ENCODE results near the gene MYO19. TPM values are rescaled to one million over a fixed set of nuclear protein-coding genes. Genes with fewer than 3 reads are reported as not detected.

Gene MYO19
- total and polyA plus RNA-seq, 4 donors, result 8.7 to 47.2 (median 20.8) TPM

- H3K4me1 ChIP-seq (ENCODE audit: control insufficient read depth in 4 of 4, insufficient read depth in 4 of 4, low read length in 3 of 4), result peaks cover 0 to 14% (median 12%) of the 10 kb centered on the region in 4 donors
- H3K27me3 ChIP-seq (ENCODE audit: control insufficient read depth in 4 of 4, insufficient read depth in 4 of 4, low read length in 3 of 4), result no peaks in the 10 kb centered on the region
- no peak overlapping the region for H3K9ac ChIP-seq (ENCODE audit: low read depth in 1 of 2, low read length in 2 of 2)
- H3K9me3 ChIP-seq (ENCODE audit: control insufficient read depth in 4 of 4, low read length in 3 of 4), result no peaks in the 10 kb centered on the region
- H3K4me3 ChIP-seq (ENCODE audit: low read depth in 1 of 3, low read length in 3 of 3), result no peak overlapping the region
- WGBS, result 95% methylated on average over 9 of the region's 9 CpGs
- no peak overlapping the region for H3K27ac ChIP-seq (ENCODE audit: low read depth in 1 of 2, low read length in 2 of 2)
- TF ChIP-seq TAF1 (conservative IDR thresholded peaks at IDR 0.05) (no peak), REST (IDR thresholded peaks at IDR 0.05) (no peak), SP1 (IDR thresholded peaks at IDR 0.05) (no peak), RXRA (IDR thresholded peaks at IDR 0.05) (no peak), CTCF (IDR thresholded peaks at IDR 0.05; ENCODE audit: low read depth, low read length, missing input control) (no peak), HNF4G (IDR thresholded peaks at IDR 0.05) (no peak), ZBTB33 (IDR thresholded peaks at IDR 0.05) (no peak), GABPA (IDR thresholded peaks at IDR 0.05 in 1 of 2, conservative IDR thresholded peaks at IDR 0.05 in 1 of 2) (no peak), RAD21 (IDR thresholded peaks at IDR 0.05) (no peak), HNF4A (conservative IDR thresholded peaks at IDR 0.05) (no peak), JUND (IDR thresholded peaks at IDR 0.05) (no peak), FOXA1 (IDR thresholded peaks at IDR 0.05) (no peak), EGR1 (IDR thresholded peaks at IDR 0.05; ENCODE audit: low read depth in 2 of 2) (no peak), FOXA2 (IDR thresholded peaks at IDR 0.05) (no peak), YY1 (IDR thresholded peaks at IDR 0.05) (no peak), NR2F2 (IDR thresholded peaks at IDR 0.05) (no peak)
- TF ChIP-seq, protein P1, sequence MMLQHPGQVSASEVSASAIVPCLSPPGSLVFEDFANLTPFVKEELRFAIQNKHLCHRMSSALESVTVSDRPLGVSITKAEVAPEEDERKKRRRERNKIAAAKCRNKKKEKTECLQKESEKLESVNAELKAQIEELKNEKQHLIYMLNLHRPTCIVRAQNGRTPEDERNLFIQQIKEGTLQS (IDR thresholded peaks at IDR 0.05), result no peak
- TF ChIP-seq, protein P2, sequence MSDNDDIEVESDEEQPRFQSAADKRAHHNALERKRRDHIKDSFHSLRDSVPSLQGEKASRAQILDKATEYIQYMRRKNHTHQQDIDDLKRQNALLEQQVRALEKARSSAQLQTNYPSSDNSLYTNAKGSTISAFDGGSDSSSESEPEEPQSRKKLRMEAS (IDR thresholded peaks at IDR 0.05), result no peak
- no peak for DNase-seq (ENCODE audit: low spot score)
- H3K36me3 ChIP-seq (ENCODE audit: control insufficient read depth in 4 of 4, insufficient read depth in 3 of 4, low read depth in 1 of 4, low read length in 3 of 4), result peaks cover 0 to 62% (median 35%) of the 10 kb centered on the region in 4 donors
Measured at GRCh38 chr17:36498155-36498554, 36.5 kb downstream of the MYO19 start.
